GM21381 (cell line): ENCODE results near the gene MEF2A.

ENCODE experiments used
- ATAC-seq: cut with Tn5 transposase; IDR thresholded peaks from one replicate; pipeline ENCODE4 v1.9.1; 2021; ENCODE audit warnings: mild to moderate bottlenecking, moderate library complexity; ENCODE audit not compliant: unreplicated experiment

The MEF2A gene

GRCh38 chr15:99604865-99605264 lies 39.1 kb downstream of the MEF2A start:
- no peak for ATAC-seq

DNA sequence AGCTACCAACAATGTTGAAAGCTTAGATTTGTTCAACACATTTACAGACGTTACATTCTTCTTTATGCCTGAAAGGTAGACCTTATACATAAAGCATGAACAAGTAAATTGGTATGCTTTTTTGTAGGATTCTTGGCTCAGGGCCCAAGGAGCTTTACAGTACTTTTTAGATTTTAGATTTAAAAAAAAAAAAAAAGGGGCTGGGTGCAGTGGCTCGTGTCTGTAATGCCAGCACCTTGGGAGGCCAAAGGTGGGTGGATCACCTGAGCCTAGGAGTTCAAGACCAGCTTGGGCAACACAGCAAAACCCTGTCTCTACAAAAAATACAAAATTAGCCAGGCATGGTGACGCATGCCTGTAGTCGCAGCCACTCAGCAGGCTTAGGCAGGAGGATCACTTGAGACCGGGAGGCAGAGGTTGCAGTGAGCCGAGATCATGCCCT lies 39.7 kb downstream of the MEF2A start:
- no peak for ATAC-seq

- ATAC-seq = no peak
Measured at GRCh38 chr15:99605990-99606389, 40.2 kb downstream of the MEF2A start.

DNA sequence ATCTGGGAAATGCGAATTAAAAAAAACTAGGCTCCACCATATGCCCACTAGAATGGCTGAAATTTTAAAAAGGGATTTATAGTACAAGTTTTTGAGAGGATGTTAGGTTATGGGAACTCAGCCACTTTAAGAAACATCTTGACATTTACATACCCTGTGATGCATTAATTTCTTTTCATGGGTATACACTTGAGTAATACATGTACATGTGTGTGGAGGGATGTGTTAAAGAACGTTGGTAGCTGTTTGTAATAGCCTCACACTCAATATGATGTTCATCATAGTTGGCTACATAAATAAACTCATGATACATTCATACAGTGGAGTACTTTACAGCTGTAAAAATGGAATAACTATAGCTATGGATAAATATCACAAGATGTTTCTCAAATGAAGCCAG lies 40.9 kb downstream of the MEF2A start:
- ATAC-seq = no peak

- ATAC-seq = no peak
Measured at GRCh38 chr15:99613481-99613880, 47.7 kb downstream of the MEF2A start.

DNA sequence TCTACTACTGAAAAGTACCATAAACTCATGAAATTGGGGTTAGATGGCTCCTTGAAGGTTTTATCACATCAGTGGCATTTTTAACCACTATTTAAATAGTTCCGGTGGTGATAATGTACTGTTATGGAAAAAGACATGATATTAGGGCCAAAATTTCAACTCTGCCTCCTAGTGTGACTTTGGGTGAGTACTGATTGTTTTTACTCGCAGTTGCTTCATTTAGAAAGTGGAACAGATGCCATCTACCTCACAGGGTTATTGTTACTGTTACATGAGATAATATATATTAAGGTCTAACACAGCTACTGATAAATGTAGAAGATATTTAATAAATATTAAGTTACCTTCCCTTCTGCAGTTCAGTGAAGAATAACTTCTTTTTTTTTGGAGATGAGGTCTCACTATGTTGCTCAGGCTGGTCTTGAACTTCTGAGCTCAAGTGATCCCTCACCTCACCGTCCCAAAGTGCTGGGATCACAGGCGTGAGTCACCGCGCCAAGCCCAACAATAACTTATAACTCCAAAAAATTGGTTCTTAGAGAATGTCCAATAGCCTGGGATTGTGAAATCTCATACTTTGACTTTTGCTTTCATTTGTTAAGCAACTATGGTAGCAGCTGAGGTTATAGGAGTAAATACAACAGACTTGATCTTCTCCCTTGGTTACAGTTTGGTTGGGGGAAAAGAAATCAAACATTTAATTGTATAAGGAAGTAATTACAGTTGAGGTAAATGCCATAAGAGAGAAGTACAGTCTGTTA lies 48.3 kb downstream of the MEF2A start:
- peak; percentile 33 for ATAC-seq

DNA sequence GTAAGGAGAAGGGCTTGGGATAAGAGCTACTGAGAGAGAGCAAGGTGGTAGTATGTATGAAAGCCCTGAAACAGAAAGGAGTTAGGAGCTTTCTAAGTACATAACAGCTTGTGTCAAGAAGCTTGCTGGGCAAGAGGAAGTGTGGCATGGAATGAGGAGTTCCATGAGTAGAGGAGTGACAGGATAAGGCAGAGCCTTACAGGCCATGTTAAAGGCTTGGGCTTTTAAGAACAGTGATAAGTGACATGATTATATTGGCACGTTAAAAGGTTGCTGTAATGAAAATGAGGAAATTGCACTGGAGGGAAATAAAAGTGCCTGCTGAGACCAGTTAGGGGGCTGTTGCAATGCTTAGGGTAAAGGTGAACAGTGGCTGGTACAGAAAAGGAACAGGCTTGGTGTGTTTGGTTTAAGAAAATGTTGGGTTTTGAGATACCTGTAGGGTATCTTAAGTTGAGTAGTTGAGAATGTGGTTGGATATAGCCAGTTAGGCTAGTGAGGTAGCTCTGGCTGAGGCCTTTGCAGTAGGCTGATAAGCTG lies 49.0 kb downstream of the MEF2A start:
- ATAC-seq = peak; percentile 51

- no peak for ATAC-seq
Measured at GRCh38 chr15:99615460-99615859, 49.7 kb downstream of the MEF2A start.

- ATAC-seq = no peak
Measured at GRCh38 chr15:99616129-99616528, 50.3 kb downstream of the MEF2A start.

DNA sequence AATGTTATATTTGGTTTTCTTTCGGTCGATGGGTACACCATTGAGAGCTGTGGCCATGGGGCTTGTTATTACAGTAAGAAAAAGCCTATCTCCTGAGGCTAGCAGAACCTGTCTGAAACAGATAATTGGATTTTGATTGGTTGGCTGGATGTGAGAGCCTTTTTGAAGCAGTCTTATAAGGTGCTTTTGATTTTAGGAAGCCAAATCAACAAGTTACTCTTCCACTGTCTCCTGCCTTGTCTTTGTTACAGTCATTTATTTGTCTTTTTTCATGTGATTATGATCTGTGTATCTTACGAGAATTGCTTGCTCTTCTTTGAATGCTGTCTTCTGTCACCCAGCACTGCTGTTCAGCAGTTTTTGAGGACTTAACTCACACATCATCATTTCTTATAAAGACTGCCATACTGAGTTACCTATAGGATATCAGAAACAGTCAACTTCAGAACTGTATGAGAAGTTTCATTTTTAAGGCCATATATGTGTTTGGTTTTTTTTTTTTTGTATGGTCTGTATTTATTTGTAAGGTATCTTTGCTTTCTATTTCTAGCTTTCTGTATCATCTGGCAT lies 51.1 kb downstream of the MEF2A start:
- ATAC-seq = no peak

GRCh38 chr15:99618941-99619411 lies 53.2 kb downstream of the MEF2A start:
- ATAC-seq = no peak

DNA sequence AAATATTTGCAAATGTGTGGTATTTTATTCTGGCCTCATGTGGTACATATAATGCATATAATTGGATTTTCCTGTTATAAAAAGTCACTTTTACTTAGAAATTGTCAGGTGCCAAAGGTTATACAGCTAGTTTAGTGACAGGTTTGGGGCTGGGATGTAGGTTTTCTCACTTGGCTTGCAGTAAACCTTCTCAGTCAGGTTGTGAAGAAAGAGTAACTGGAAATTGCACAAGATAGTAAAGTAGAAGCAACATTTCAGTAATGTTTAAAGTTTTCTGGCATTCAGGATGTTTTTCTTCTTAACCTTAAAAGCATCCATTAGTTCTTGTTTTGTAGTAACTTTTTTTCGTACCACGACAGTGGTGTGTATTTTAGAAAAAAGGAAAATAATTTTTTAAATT lies 53.9 kb downstream of the MEF2A start:
- no peak for ATAC-seq

- ATAC-seq = no peak
Measured at GRCh38 chr15:99620178-99620577, 54.4 kb downstream of the MEF2A start.

DNA sequence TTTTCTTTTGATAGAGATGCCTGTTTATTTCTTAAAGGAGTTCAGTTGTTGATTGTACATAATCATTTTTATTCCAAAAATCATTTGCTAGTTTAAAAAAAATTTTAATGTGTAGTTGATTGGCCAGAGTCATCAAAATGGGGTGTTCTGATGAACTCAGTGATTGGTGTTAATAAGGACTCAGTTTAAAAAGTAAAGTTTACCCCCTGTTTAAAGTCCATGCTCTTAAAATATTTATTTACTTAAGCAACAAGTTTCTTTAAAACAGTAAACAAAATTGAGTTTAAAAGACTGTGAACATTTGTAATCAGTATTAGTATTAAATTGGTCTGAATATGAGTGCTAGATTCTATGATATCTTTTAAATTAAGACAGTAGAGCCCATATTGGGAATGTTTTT lies 56.0 kb downstream of the MEF2A start:
- no peak for ATAC-seq

- no peak for ATAC-seq
Measured at GRCh38 chr15:99628374-99629001, 62.7 kb downstream of the MEF2A start.

- peak; percentile 4 for ATAC-seq
Measured at GRCh38 chr15:99630607-99631131, 64.9 kb downstream of the MEF2A start.

DNA sequence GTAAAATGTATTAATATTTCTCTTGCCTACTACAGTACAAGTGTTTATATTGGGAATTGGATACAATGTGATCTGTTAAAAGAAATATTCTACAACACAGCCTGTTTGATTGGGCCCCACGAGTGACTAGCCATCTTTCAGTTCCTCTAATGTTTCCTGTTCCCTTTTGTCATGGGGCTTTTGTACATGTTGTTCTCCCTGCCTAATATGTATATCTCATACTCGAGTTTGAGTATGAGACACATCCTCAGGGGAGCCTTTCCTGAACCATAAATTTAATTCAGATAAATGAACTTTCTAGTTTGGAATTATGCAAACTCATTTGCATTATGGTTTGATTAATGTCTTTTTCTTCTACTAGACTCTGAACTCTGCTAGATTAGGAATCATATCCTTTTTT lies 65.5 kb downstream of the MEF2A start:
- ATAC-seq = peak; percentile 92

GRCh38 chr15:99632521-99632920 lies 66.7 kb downstream of the MEF2A start:
- no peak for ATAC-seq

- no peak for ATAC-seq
Measured at GRCh38 chr15:99633655-99634054, 67.9 kb downstream of the MEF2A start.

- ATAC-seq = no peak
Measured at GRCh38 chr15:99634576-99634975, 68.8 kb downstream of the MEF2A start.

DNA sequence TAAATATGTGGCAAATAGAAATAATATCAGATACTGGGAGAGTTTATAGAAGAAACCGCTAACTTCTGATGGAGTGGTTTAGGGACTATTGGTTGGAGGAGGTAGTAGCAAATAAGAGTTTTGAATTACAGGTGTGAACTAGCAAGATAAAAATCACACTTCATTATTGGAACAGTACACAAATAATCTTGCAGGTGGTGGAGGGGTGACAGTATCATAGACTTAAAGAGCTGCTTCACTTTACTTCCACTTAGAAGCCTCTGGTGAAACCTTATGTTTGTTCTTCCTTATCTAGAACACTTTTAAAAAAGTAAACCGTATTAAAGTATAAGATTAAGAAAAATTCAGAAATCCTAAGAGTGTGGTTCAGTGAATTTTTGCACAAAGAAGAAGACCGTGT lies 69.4 kb downstream of the MEF2A start:
- no peak for ATAC-seq

DNA sequence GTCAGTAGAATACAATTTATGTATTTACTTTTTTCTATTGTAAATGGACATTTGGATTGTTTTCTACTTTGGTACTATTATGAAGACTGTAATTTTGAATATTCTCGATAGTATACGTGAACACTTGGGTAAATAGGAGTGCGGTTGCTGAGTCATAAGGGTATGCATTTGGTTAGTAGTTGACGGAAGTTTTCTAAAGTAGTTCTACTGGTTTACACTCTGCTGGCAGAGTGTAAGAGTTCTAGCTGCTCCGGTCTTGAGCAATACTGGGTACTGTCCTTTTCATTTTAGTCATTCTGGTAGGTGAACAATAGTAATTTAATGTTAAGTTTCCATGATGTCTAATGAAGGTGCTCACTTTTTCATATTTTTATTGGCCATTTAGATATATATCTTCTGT lies 70.0 kb downstream of the MEF2A start:
- ATAC-seq = peak; percentile 53
